ENCODE measurements around the gene PRAMEF8. TPM values are rescaled to one million over a fixed set of nuclear protein-coding genes. Genes with fewer than 3 reads are reported as not detected.
"Not testable (repeated sequence)": the region's sequence is repeated elsewhere in the genome, so short reads cannot be mapped to it uniquely, and the experiment has no call there.

PRAMEF8 gene
- total RNA-seq, 1 donor from 2014 or later, result not detected

DNA sequence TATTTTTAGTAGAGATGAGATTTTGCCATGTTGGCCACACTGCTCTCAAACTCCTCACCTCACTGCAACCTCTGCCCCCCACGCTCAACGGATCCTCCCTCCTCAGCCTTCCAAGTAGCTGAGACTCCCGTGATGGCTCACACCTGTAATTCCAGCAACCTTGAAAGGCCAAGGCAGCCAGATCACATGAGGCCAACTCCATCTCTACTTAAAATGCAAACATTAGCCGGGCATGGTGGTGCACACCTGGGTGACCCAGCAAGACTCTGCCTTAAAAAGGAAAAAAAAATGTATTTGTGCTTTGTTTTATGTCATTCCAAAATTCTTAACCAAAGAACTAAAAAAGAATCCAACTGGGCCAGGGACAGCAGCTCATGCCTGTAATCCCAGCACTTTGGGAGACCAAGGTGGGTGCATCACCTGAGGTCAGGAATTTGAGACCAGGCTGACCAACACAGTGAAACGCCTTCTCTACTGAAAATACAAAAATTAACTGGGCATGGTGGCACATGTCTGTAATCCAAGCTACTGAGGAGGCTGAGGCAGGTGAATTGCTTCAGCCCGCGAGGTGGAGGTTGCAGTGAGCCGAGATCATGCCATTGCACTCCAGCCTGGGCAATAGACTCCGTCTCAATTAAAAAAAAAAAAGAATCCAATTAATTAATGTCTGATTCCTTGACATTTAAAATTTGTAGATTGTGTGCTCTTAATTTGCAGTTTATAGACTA, 41.2 kb downstream of the PRAMEF8 start:
- H3K36me3 ChIP-seq (ENCODE audit: control insufficient read depth, insufficient read depth, low read length); H3K4me3 ChIP-seq (ENCODE audit: low read depth, low read length); DNase-seq (ENCODE audit: low read depth); H3K27me3 ChIP-seq (ENCODE audit: control insufficient read depth, insufficient read depth, low read length): not testable (repeated sequence)

DNA sequence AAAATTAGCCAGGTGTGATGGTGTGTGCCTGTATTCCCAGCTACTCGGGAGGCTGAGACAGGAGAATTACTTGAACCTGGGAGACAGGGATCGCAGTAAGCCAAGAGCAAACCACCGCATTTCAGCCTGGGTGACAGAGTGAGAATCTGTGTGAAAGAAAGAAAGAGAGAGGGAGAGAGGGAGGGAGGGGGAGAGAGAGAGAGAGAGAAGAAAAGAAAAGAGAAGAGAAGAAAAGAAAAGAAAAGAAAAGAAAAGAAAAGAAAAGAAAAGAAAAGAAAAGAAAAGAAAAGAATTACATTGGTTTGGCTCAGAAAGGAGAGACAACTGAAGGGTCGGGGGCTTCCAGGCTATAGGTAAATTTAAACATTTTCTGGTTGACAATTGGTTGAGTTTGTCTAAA, 45.3 kb downstream of the PRAMEF8 start:
- H3K4me3 ChIP-seq (ENCODE audit: low read depth, low read length); H3K36me3 ChIP-seq (ENCODE audit: control insufficient read depth, insufficient read depth, low read length); DNase-seq (ENCODE audit: low read depth); H3K27me3 ChIP-seq (ENCODE audit: control insufficient read depth, insufficient read depth, low read length): not testable (repeated sequence)

DNA sequence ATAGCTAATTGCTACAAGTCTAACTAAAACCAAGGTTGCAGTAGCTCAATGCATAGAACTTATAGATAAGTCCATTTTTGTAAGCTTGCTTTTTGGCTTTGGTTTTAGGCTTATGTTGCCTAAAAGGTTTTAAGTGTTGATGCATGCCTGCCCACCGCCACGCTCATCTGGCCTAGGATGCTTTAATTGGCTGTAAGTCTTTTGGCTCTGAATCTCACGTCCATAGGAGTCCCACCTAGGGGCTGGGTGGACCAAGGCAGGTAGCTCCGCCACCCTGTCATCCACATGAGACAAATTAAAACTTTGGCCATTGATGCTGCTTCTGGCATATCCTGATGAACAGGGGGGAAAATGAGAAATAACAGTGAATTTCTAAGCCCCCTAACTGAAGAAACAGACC, 47.4 kb downstream of the PRAMEF8 start:
- DNase-seq (ENCODE audit: low read depth); H3K27me3 ChIP-seq (ENCODE audit: control insufficient read depth, insufficient read depth, low read length); H3K4me3 ChIP-seq (ENCODE audit: low read depth, low read length); H3K36me3 ChIP-seq (ENCODE audit: control insufficient read depth, insufficient read depth, low read length): not testable (repeated sequence)

DNA sequence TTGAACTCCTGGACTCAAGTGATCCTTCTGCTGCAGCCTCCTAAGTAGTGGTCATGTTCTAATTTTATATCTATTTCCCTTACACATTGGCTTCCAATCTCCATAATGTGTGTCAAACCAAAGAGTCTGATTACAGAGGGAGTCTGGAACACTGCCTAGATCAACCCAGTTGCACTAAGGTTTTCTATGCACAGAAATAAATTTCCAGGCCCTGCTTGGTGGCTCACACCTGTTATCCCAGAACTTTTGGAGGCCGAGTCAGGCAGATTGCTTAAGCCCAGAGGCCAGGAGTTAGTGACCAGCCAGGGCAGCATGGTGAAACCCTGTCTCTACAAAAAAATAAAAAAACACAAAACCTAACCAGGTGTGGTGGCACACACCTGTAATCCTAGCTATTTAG, 50.9 kb downstream of the PRAMEF8 start:
- H3K27me3 ChIP-seq (ENCODE audit: control insufficient read depth, insufficient read depth, low read length); H3K4me3 ChIP-seq (ENCODE audit: low read depth, low read length); H3K36me3 ChIP-seq (ENCODE audit: control insufficient read depth, insufficient read depth, low read length); DNase-seq (ENCODE audit: low read depth): not testable (repeated sequence)

DNA sequence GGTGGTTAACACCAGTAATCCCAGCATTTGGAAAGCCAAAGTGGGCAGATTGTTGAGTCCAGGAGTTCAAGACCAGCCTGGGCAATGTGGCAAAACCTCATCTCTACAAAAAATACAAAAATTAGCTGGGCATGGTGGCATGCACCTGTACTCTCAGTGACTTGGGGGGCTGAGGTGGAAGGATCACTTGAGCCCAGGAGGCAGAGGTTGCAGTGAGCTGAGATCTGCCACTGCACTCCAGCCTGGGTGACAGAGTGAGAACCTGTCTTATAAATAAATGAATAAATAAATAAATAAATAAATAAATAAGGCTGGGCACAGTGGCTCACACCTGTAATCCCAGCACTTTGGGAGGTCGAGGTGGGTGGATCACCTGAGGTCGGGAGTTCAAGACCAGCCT, 52.9 kb downstream of the PRAMEF8 start:
- DNase-seq (ENCODE audit: low read depth); H3K27me3 ChIP-seq (ENCODE audit: control insufficient read depth, insufficient read depth, low read length); H3K4me3 ChIP-seq (ENCODE audit: low read depth, low read length); H3K36me3 ChIP-seq (ENCODE audit: control insufficient read depth, insufficient read depth, low read length): not testable (repeated sequence)

Other genes with a start within 250 kb of the PRAMEF8 start
- not detected in 2 replicates for gene PRAMEF27, start 228.6 kb downstream of the PRAMEF8 start, total RNA-seq
- not detected in 2 replicates for gene HNRNPCL3, start 224.4 kb downstream of the PRAMEF8 start, total RNA-seq
- gene PRAMEF25, start 214.4 kb downstream of the PRAMEF8 start, total RNA-seq, result not detected in 2 replicates
- not detected in 2 replicates for gene HNRNPCL2, start 168.3 kb downstream of the PRAMEF8 start, total RNA-seq
- gene PRAMEF26, start 129.1 kb downstream of the PRAMEF8 start, total RNA-seq, result not detected in 2 replicates
- not detected in 2 replicates for gene HNRNPCL4, start 119.5 kb downstream of the PRAMEF8 start, total RNA-seq
- not detected in 2 replicates for gene PRAMEF9, start 113.3 kb downstream of the PRAMEF8 start, total RNA-seq
- gene PRAMEF13, start 83.7 kb downstream of the PRAMEF8 start, total RNA-seq, result not detected in 2 replicates
- gene PRAMEF18, start 59.0 kb downstream of the PRAMEF8 start, total RNA-seq, result not detected in 2 replicates
- gene PRAMEF5, start 30.9 kb downstream of the PRAMEF8 start, total RNA-seq, result not detected in 2 replicates
- gene PRAMEF33, start 18.4 kb upstream of the PRAMEF8 start, total RNA-seq, result not detected in 2 replicates
- gene PRAMEF15, start 30.4 kb upstream of the PRAMEF8 start, total RNA-seq, result not detected in 2 replicates
- not detected in 2 replicates for gene PRAMEF14, start 62.0 kb upstream of the PRAMEF8 start, total RNA-seq
- gene PRAMEF19, start 86.8 kb upstream of the PRAMEF8 start, total RNA-seq, result not detected in 2 replicates
- not detected in 2 replicates for gene PRAMEF17, start 104.5 kb upstream of the PRAMEF8 start, total RNA-seq
- gene PRAMEF20, start 125.3 kb upstream of the PRAMEF8 start, total RNA-seq, result not detected in 2 replicates
- gene LRRC38, start 228.9 kb upstream of the PRAMEF8 start, total RNA-seq, result 0.33 and 1.6 TPM in 2 replicates

Measured in kidney epithelial cell (primary cell).